Measurements from ENCODE around the gene RSRP1. TPM values are rescaled to one million over a fixed set of nuclear protein-coding genes. Genes with fewer than 3 reads are reported as not detected.

RSRP1 gene
- total and polyA plus RNA-seq, 2 donors from 2014 or later = 118 to 123 TPM

DNA sequence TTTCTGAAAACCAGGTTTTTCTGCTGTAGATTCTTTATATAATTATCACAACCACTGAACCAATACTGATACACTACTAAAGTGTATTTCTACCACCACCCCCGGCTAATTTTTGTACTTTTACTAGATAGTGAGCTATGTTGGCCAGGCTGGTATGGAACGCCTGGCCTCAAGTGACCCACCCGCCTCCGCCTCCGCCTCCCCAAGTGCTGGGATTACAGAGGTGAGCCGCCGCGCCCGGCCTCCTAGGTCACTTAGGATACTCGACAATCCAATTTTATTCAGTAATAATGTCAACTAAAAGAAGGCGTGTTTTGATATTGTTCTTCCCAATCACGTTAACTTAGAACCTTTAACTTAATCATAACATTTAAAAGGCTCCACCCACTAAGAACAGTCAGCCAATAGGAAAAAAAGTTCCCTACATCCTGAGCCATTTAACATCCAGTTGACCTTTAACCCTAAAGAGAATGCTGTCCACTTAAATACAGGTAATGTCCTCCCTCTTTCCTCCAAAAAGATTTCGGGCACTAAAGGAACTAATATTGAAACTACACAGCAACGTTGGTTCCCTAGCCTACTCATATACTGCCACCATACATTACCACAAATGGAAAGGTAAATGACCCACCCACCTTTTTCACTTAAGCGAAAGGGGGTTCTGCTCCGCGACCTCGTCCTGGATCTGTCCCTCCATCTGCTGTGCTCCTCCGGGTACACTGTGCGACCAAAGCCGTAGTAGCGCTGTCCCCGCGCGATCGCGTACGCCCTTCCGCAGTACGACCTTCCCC lies 1.2 kb downstream of the RSRP1 start:
- Histone ChIP-seq H3K27me3 (ENCODE audit: control insufficient read depth, insufficient read depth, low read length) (no peaks in the 10 kb centered on the region), H3K36me3 (ENCODE audit: control insufficient read depth in 2 of 3, insufficient read depth in 3 of 3, low read length in 3 of 3) (peaks cover 18 to 43% (median 23%) of the 10 kb centered on the region in 3 donors), H3K4me1 (ENCODE audit: control insufficient read depth in 2 of 3, insufficient read depth in 2 of 3, low read depth in 1 of 3, low read length in 3 of 3) (peaks cover 0 to 11% (median 5%) of the 10 kb centered on the region in 3 donors), H3K4me3 (ENCODE audit: low read length in 3 of 3) (peak overlapping the region; percentile 99 to 100 (median 100)), H3K9me3 (ENCODE audit: control insufficient read depth in 2 of 3, insufficient read depth in 1 of 3, low read length in 3 of 3) (no peaks in the 10 kb centered on the region), H3K9ac (ENCODE audit: low read length in 3 of 3) (peak overlapping the region; percentile 94 to 99 (median 97)), H3K27ac (ENCODE audit: low read depth in 2 of 2, low read length in 2 of 2) (peak overlapping the region; percentile 97 to 98)
- intact Hi-C loops (cut with DNase I) = no loop called here
- FAIRE-seq (no peak), DNase-seq (peak in 1 of 5 donors; percentile 34)
- TF ChIP-seq, protein P1, sequence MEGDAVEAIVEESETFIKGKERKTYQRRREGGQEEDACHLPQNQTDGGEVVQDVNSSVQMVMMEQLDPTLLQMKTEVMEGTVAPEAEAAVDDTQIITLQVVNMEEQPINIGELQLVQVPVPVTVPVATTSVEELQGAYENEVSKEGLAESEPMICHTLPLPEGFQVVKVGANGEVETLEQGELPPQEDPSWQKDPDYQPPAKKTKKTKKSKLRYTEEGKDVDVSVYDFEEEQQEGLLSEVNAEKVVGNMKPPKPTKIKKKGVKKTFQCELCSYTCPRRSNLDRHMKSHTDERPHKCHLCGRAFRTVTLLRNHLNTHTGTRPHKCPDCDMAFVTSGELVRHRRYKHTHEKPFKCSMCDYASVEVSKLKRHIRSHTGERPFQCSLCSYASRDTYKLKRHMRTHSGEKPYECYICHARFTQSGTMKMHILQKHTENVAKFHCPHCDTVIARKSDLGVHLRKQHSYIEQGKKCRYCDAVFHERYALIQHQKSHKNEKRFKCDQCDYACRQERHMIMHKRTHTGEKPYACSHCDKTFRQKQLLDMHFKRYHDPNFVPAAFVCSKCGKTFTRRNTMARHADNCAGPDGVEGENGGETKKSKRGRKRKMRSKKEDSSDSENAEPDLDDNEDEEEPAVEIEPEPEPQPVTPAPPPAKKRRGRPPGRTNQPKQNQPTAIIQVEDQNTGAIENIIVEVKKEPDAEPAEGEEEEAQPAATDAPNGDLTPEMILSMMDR (IDR thresholded peaks at IDR 0.05; ENCODE audit: borderline replicate concordance, extremely low read depth, insufficient read depth) = no peak

DNA sequence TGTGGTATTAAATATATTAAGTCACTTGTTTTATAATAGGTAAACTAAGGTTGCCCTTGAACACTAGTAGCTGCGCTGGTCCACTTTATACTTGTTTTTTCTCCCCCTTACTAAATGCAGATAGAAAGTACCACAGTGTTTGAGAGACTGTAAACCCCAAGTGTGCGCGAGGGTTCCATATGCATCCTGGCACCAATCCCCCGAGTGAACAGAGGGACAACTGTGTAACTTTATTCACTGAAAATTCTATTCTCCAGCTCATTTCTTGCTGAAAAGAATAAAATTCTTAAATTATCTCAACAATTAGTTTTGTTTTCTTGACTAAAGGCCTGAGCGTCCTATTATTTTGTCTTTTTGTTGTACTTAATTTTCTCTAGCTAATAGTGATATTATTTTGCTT lies 1.9 kb downstream of the RSRP1 start:
- no peak for FAIRE-seq
- H3K9ac ChIP-seq (ENCODE audit: low read length in 3 of 3) = peak overlapping the region in 1 of 3 donors; percentile 19
- peak overlapping the region in 2 of 3 donors; percentile 99 to 100 for H3K4me3 ChIP-seq (ENCODE audit: low read length in 3 of 3)
- peaks cover 18 to 43% (median 23%) of the 10 kb centered on the region in 3 donors for H3K36me3 ChIP-seq (ENCODE audit: control insufficient read depth in 2 of 3, insufficient read depth in 3 of 3, low read length in 3 of 3)
- DNase-seq = no peak
- H3K9me3 ChIP-seq (ENCODE audit: control insufficient read depth in 2 of 3, insufficient read depth in 1 of 3, low read length in 3 of 3) = no peaks in the 10 kb centered on the region
- peaks cover 0 to 15% (median 7%) of the 10 kb centered on the region in 3 donors for H3K4me1 ChIP-seq (ENCODE audit: control insufficient read depth in 2 of 3, insufficient read depth in 2 of 3, low read depth in 1 of 3, low read length in 3 of 3)
- TF ChIP-seq, protein P1 (IDR thresholded peaks at IDR 0.05; ENCODE audit: borderline replicate concordance, extremely low read depth, insufficient read depth) = no peak
- no peak overlapping the region for H3K27ac ChIP-seq (ENCODE audit: low read depth in 2 of 2, low read length in 2 of 2)
- H3K27me3 ChIP-seq (ENCODE audit: control insufficient read depth, insufficient read depth, low read length) = no peaks in the 10 kb centered on the region
- intact Hi-C loops (cut with DNase I) = no loop called here

DNA sequence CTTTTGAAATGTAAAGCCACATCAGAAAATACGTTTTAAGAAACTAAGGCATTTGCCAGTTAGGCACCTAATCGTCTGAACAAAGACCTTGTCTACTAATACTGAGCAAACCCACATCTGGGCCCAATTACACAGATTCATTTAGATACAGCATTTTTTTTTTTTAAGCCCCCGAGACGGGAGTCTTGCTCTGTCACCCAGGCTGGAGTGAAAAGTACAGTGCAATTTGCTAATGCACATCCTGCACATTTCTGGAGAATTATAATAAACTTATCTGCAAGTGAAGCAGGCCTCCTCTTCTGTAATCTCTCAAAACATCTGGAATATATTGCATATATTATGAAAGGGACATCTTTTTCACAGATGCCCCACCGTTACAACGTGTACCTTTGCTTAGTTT lies 3.3 kb downstream of the RSRP1 start:
- Histone ChIP-seq H3K4me1 (ENCODE audit: control insufficient read depth in 2 of 3, insufficient read depth in 2 of 3, low read depth in 1 of 3, low read length in 3 of 3) (peaks cover 0 to 20% (median 9%) of the 10 kb centered on the region in 3 donors), H3K9me3 (ENCODE audit: control insufficient read depth in 2 of 3, insufficient read depth in 1 of 3, low read length in 3 of 3) (no peaks in the 10 kb centered on the region), H3K36me3 (ENCODE audit: control insufficient read depth in 2 of 3, insufficient read depth in 3 of 3, low read length in 3 of 3) (peaks cover 18 to 43% (median 23%) of the 10 kb centered on the region in 3 donors), H3K27ac (ENCODE audit: low read depth in 2 of 2, low read length in 2 of 2) (no peak overlapping the region), H3K27me3 (ENCODE audit: control insufficient read depth, insufficient read depth, low read length) (no peaks in the 10 kb centered on the region), H3K4me3 (ENCODE audit: low read length in 3 of 3) (no peak overlapping the region), H3K9ac (ENCODE audit: low read length in 3 of 3) (no peak overlapping the region)
- FAIRE-seq (no peak), DNase-seq (no peak)
- intact Hi-C loops (cut with DNase I) = no loop called here
- TF ChIP-seq, protein P1 (IDR thresholded peaks at IDR 0.05; ENCODE audit: borderline replicate concordance, extremely low read depth, insufficient read depth) = no peak

All from kidney (tissue), 14 donors.